SIG-M5 (cell line): ENCODE results near the gene CNN3.

ENCODE experiments used
- DNase-seq: peaks from one replicate; lab custom pipeline; 2025; lab: John Stamatoyannopoulos, UW

Gene CNN3

GRCh38 chr1:94856004-94856403 lies 70.9 kb downstream of the CNN3 start:
- DNase-seq: no peak

- DNase-seq: no peak
These were observed 71.6 kb downstream of the CNN3 start for GRCh38 chr1:94855307-94855700.

GRCh38 chr1:94854458-94855306 lies 72.2 kb downstream of the CNN3 start:
- no peak for DNase-seq

- no peak for DNase-seq
These were observed 74.1 kb downstream of the CNN3 start for GRCh38 chr1:94852788-94853187.

- no peak for DNase-seq
These were observed 75.3 kb downstream of the CNN3 start for GRCh38 chr1:94851571-94851970.
